ENCODE measurements around the gene ZC3H7A. TPM values are rescaled to one million over a fixed set of nuclear protein-coding genes. Genes with fewer than 3 reads are reported as not detected.

The ZC3H7A gene
- total RNA-seq, 1 experiment from 2014 or later = 43.1 TPM

- TF ChIP-seq CTCF (conservative IDR thresholded peaks at IDR 0.05) = no peak
- Histone ChIP-seq H2AK5ac (ENCODE audit: insufficient read length, low read length) (no peak overlapping the region), H4K20me1 (ENCODE audit: control insufficient read depth, insufficient read depth, insufficient read length) (peaks cover 2% of the 10 kb centered on the region), H2BK12ac (ENCODE audit: insufficient read length, low read depth, low read length) (no peak overlapping the region), H3K27ac (ENCODE audit: insufficient read length, low read depth, low read length) (no peak overlapping the region), H3K56ac (ENCODE audit: insufficient read length, low read depth, low read length) (no peak overlapping the region), H4K5ac (ENCODE audit: insufficient read length, low read depth, low read length) (no peak overlapping the region), H4K91ac (ENCODE audit: insufficient read length, low read depth, low read length) (no peak overlapping the region), H3K4me2 (ENCODE audit: insufficient read depth, insufficient read length, low read length) (no peak overlapping the region), H2BK120ac (ENCODE audit: low read depth, low read length, poor library complexity, severe bottlenecking) (no peak overlapping the region), H3K4ac (ENCODE audit: low read depth, low read length) (no peak overlapping the region), H3K14ac (ENCODE audit: insufficient read depth, low read length) (no peak overlapping the region), H3K27me3 (ENCODE audit: insufficient read depth, low read length) (no peaks in the 10 kb centered on the region), H2BK5ac (ENCODE audit: insufficient read length, low read length) (no peak overlapping the region), H3K9ac (ENCODE audit: extremely low read depth, insufficient read length, low read length) (no peak overlapping the region), H3K23me2 (ENCODE audit: insufficient read length, low read depth, low read length, poor library complexity, severe bottlenecking) (no peaks in the 10 kb centered on the region), H2AFZ (ENCODE audit: low read length) (no peak overlapping the region), H3K18ac (ENCODE audit: insufficient read length, low read depth, low read length) (no peak overlapping the region), H3K79me2 (ENCODE audit: insufficient read depth, low read length) (no peaks in the 10 kb centered on the region), H3K79me1 (ENCODE audit: insufficient read depth, low read depth, low read length, poor library complexity, severe bottlenecking) (no peaks in the 10 kb centered on the region), H4K8ac (replicated peaks; ENCODE audit: insufficient read length, low read depth, low read length) (no peak overlapping the region), H3T11ph (ENCODE audit: low read length) (no peak overlapping the region), H3K9me3 (ENCODE audit: control insufficient read depth, low read depth, low read length) (no peaks in the 10 kb centered on the region), H3K23ac (ENCODE audit: insufficient read length, low read depth, low read length) (no peak overlapping the region), H3K4me1 (ENCODE audit: insufficient read depth, low read length) (no peaks in the 10 kb centered on the region), H2BK20ac (ENCODE audit: low read depth, low read length, poor library complexity, severe bottlenecking) (no peak overlapping the region), H2BK15ac (ENCODE audit: low read depth, low read length) (no peak overlapping the region)
- peaks cover 9 to 12% of the 10 kb centered on the region in 2 experiments for H3K4me1 Mint-ChIP-seq
- DNase-seq = no peak
- WGBS (ENCODE audit: extremely low coverage, insufficient read length, low lambda C conversion rate) = no CpG with 5 or more reads among the region's 4 CpGs
- H3K27ac Mint-ChIP-seq = no peak overlapping the region
- no peaks in the 10 kb centered on the region; a peak in 1 of 5 replicates for H3K9me3 Mint-ChIP-seq
- peaks cover 24 to 45% (median 38%) of the 10 kb centered on the region in 3 experiments for H3K36me3 Mint-ChIP-seq (ENCODE audit: insufficient read depth in 1 of 3, low read depth in 3 of 3)
- H3K4me3 Mint-ChIP-seq = no peak overlapping the region
- H3K27me3 Mint-ChIP-seq (ENCODE audit: low read depth) = no peaks in the 10 kb centered on the region
Measured at GRCh38 chr16:11835309-11835708, 38.3 kb upstream of the ZC3H7A start.
